ENCODE measurements around the gene AR.

GRCh38 chrX:67717571-67717970 is 173.8 kb downstream of the AR start:
- TF ChIP-seq EP300 (IDR thresholded peaks at IDR 0.05) (no peak), CTCF (IDR thresholded peaks at IDR 0.05) (no peak), POLR2A (IDR thresholded peaks at IDR 0.05) (no peak)

All from ovary (tissue), 3 donors.